CD4-positive, alpha-beta T cell treated with Interleukin-12 subunit alpha and Interleukin-12 subunit beta, for 1 hour (primary cell): ENCODE results near the gene GDPGP1.
"Not testable (repeated sequence)": the region's sequence is repeated elsewhere in the genome, so short reads cannot be mapped to it uniquely, and the experiment has no call there.

ENCODE experiments used
- DNase-seq: peaks from one replicate; pipeline ENCODE4 v3.0.0-alpha.2; 2020

GDPGP1 gene

GRCh38 chr15:90227336-90227735, 6.7 kb upstream of the GDPGP1 start:
- DNase-seq = no peak

GRCh38 chr15:90227816-90228772, 5.9 kb upstream of the GDPGP1 start:
- no peak for DNase-seq

- DNase-seq = no peak
These were observed 5.0 kb upstream of the GDPGP1 start for GRCh38 chr15:90228960-90229359.

- no peak for DNase-seq
These were observed 3.9 kb upstream of the GDPGP1 start for GRCh38 chr15:90230071-90230494.

- DNase-seq = no peak
These were observed 3.4 kb upstream of the GDPGP1 start for GRCh38 chr15:90230610-90231009.

GRCh38 chr15:90231028-90232017, 2.7 kb upstream of the GDPGP1 start:
- DNase-seq = peak; percentile 86

- DNase-seq = no peak
These were observed 1.8 kb upstream of the GDPGP1 start for GRCh38 chr15:90232196-90232595.

- no peak for DNase-seq
These were observed 1.0 kb upstream of the GDPGP1 start for GRCh38 chr15:90232941-90233386.

- peak; percentile 97 for DNase-seq
These were observed 468 bp upstream of the GDPGP1 start, which contains the start of gene CIB1 for GRCh38 chr15:90233387-90234095. Gene CIB1 (minus strand): TSS chr15:90233941. CDS start chr15:90233885, 56 bp downstream.

GRCh38 chr15:90239371-90239770, 5.4 kb downstream of the GDPGP1 start:
- DNase-seq = no peak

- no peak for DNase-seq
These were observed 6.8 kb downstream of the GDPGP1 start for GRCh38 chr15:90240856-90241255.

- no peak for DNase-seq
These were observed 7.6 kb downstream of the GDPGP1 start for GRCh38 chr15:90241343-90242192.

- DNase-seq = no peak
These were observed 10.1 kb downstream of the GDPGP1 start for GRCh38 chr15:90243943-90244639.

GRCh38 chr15:90248789-90249202, 14.8 kb downstream of the GDPGP1 start:
- no peak for DNase-seq

GRCh38 chr15:90249203-90249863, 15.3 kb downstream of the GDPGP1 start, which contains the start of gene TTLL13:
Gene TTLL13 (plus strand): TSS chr15:90249556. CDS start chr15:90250631, 1,075 bp downstream.
- peak; percentile 72 for DNase-seq

GRCh38 chr15:90257776-90258175, 23.8 kb downstream of the GDPGP1 start:
- no peak for DNase-seq

- no peak for DNase-seq
These were observed 25.5 kb downstream of the GDPGP1 start for GRCh38 chr15:90259524-90259923.

- DNase-seq = not testable (repeated sequence)
These were observed 26.7 kb downstream of the GDPGP1 start for GRCh38 chr15:90260731-90261130.

- DNase-seq = no peak
These were observed 27.8 kb downstream of the GDPGP1 start for GRCh38 chr15:90261811-90262210.

GRCh38 chr15:90262426-90262825, 28.4 kb downstream of the GDPGP1 start:
- no peak for DNase-seq
